ENCODE measurements around the gene INIP.

The INIP gene

GRCh38 chr9:112717661-112718331 lies at the start of gene INIP:
Gene INIP (minus strand): TSS chr9:112718117. CDS start chr9:112716485, 1,632 bp downstream.
- peak; percentile 91 for DNase-seq

- no peak for DNase-seq
These were observed 47.4 kb upstream of the INIP start for GRCh38 chr9:112765281-112765680.

- no peak for DNase-seq
These were observed 46.9 kb upstream of the INIP start for GRCh38 chr9:112764837-112765236.

GRCh38 chr9:112764344-112764743 lies 46.4 kb upstream of the INIP start:
- no peak for DNase-seq

GRCh38 chr9:112762726-112763518 lies 45.0 kb upstream of the INIP start:
- no peak for DNase-seq

GRCh38 chr9:112761912-112762655 lies 44.2 kb upstream of the INIP start:
- DNase-seq, result no peak

GRCh38 chr9:112760821-112761220 lies 42.9 kb upstream of the INIP start:
- DNase-seq, result no peak

GRCh38 chr9:112757940-112758339 lies 40.0 kb upstream of the INIP start:
- DNase-seq, result no peak

GRCh38 chr9:112757282-112757883 lies 39.5 kb upstream of the INIP start:
- no peak for DNase-seq

GRCh38 chr9:112755675-112756074 lies 37.8 kb upstream of the INIP start:
- no peak for DNase-seq

- DNase-seq, result no peak
These were observed 37.1 kb upstream of the INIP start for GRCh38 chr9:112755016-112755427.

- no peak for DNase-seq
These were observed 36.7 kb upstream of the INIP start for GRCh38 chr9:112754578-112754977.

GRCh38 chr9:112753725-112754124 lies 35.8 kb upstream of the INIP start:
- no peak for DNase-seq

GRCh38 chr9:112752334-112753125 lies 34.6 kb upstream of the INIP start:
- DNase-seq, result no peak

GRCh38 chr9:112751056-112751795 lies 33.3 kb upstream of the INIP start:
- no peak for DNase-seq

- DNase-seq, result no peak
These were observed 32.8 kb upstream of the INIP start for GRCh38 chr9:112750764-112751055.

GRCh38 chr9:112750016-112750763 lies 32.3 kb upstream of the INIP start, which contains the start of gene SNX30:
Gene SNX30 (plus strand): TSS chr9:112750760. CDS start chr9:112751002, 242 bp downstream.
- peak; percentile 79 for DNase-seq

GRCh38 chr9:112747094-112747493 lies 29.2 kb upstream of the INIP start:
- DNase-seq, result no peak

GRCh38 chr9:112744177-112744576 lies 26.3 kb upstream of the INIP start:
- DNase-seq, result no peak

- no peak for DNase-seq
These were observed 25.4 kb upstream of the INIP start for GRCh38 chr9:112743216-112743836.

GRCh38 chr9:112734892-112735291 lies 17.0 kb upstream of the INIP start:
- no peak for DNase-seq

Data from NCI-H1048 (cell line).